SK-N-MC (cell line): ENCODE measurements around the gene FAM50A.

Source experiments
- EZH2 ChIP-seq: fragments of 200-600 bp; sonication (generic); IDR thresholded peaks from one replicate; pipeline ENCODE4 v1.6.1; 2017; ENCODE audit warnings: antibody characterized with exemption
- POLR2AphosphoS5 ChIP-seq: IDR thresholded peaks from 2 replicates; pipeline ENCODE4 v1.6.1; 2012; ENCODE audit warnings: mild to moderate bottlenecking, low read depth, low read length, borderline replicate concordance

DNA sequence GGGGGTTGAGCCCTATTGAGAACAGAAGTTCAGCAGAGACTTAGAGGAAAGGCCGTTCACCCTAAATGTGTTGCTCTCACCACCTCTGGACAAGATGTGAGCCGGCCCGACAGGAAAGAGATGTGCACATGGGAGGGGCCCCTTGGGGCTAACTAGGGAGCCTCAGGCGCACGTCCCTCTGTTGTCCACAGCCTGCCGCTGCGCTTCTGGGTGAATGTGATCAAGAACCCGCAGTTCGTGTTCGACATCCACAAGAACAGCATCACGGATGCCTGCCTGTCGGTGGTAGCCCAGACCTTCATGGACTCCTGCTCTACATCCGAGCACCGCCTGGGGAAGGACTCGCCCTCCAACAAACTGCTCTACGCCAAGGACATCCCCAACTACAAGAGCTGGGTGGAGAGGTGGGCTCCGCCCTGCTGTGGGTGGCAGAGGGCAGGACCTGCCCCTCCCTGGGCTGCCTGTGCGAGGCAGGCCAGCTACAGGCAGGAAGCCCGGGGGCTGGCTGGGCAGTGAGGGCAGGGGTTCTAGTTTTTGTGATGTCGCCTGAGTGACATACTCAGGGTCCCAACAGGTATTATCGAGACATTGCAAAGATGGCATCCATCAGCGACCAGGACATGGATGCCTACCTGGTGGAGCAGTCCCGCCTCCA, 27.1 kb downstream of the FAM50A start:
- no peak for TF ChIP-seq EZH2
- TF ChIP-seq POLR2AphosphoS5, result no peak
